HL-60 (cell line): ENCODE results near the gene UBTD2.

Experiments
- DNase-seq, 2 experiments: peaks; one replicate each; pipeline ENCODE4 v3.0.0-alpha.2; 2010 to 2020; ENCODE audit warnings: low read depth in 1 of 2, low spot score in 1 of 2
- H3K27ac ChIP-seq: fragments of 250-450 bp; sonication (Bioruptor Pico); replicated peaks from 2 replicates; pipeline ENCODE4 v1.5.1; 2020; ENCODE audit warnings: mild to moderate bottlenecking, moderate library complexity
- H3K27me3 ChIP-seq: fragments of 250-450 bp; sonication (Bioruptor Pico); 2 replicates; pipeline ENCODE4 v1.5.1; 2021; ENCODE audit warnings: mild to moderate bottlenecking, moderate library complexity; ENCODE audit not compliant: insufficient read depth, poor library complexity, severe bottlenecking
- H3K4me3 ChIP-seq: replicated peaks from 2 replicates; pipeline ENCODE4 v1.5.1; 2011; ENCODE audit warnings: mild to moderate bottlenecking, control low read depth, low read length; ENCODE audit not compliant: insufficient read depth
- CTCF ChIP-seq: IDR thresholded peaks from one replicate; pipeline ENCODE4 v1.5.1; 2011; ENCODE audit warnings: low read length, control low read depth, inconsistent platforms; ENCODE audit not compliant: insufficient read depth
- GABPA ChIP-seq: IDR thresholded peaks from 2 replicates; pipeline ENCODE4 v1.6.1; 2012; ENCODE audit warnings: low read depth
- POLR2AphosphoS5 ChIP-seq: IDR thresholded peaks from 2 replicates; pipeline ENCODE4 v1.6.1; 2012; ENCODE audit warnings: low read depth
- REST ChIP-seq: IDR thresholded peaks from 2 replicates; pipeline ENCODE4 v1.6.1; 2012; ENCODE audit warnings: low read depth; ENCODE audit not compliant: insufficient replicate concordance
- SPI1 ChIP-seq: IDR thresholded peaks from 2 replicates; pipeline ENCODE4 v1.6.1; 2012; ENCODE audit warnings: low read depth, mild to moderate bottlenecking, borderline replicate concordance

Gene UBTD2

GRCh38 chr5:172169216-172169615 is 114.3 kb downstream of the UBTD2 start:
- no peaks in the 10 kb centered on the region for H3K27me3 ChIP-seq
- no peak for DNase-seq
- no peak overlapping the region for H3K4me3 ChIP-seq
- no peak overlapping the region for H3K27ac ChIP-seq
- no peak for TF ChIP-seq CTCF
- no peak for TF ChIP-seq POLR2AphosphoS5

- Histone ChIP-seq H3K4me3 (no peak overlapping the region), H3K27me3 (no peaks in the 10 kb centered on the region), H3K27ac (no peak overlapping the region)
- DNase-seq: no peak
- no peak for TF ChIP-seq GABPA
- TF ChIP-seq POLR2AphosphoS5: no peak
- TF ChIP-seq REST: no peak
- TF ChIP-seq CTCF: no peak
- TF ChIP-seq SPI1: no peak
Measured at GRCh38 chr5:172168311-172168710, 115.3 kb downstream of the UBTD2 start.

- no peak overlapping the region for H3K27ac ChIP-seq
- no peaks in the 10 kb centered on the region for H3K27me3 ChIP-seq
- no peak overlapping the region for H3K4me3 ChIP-seq
- DNase-seq: no peak
- TF ChIP-seq GABPA: no peak
- no peak for TF ChIP-seq CTCF
- no peak for TF ChIP-seq POLR2AphosphoS5
- TF ChIP-seq SPI1: no peak
- TF ChIP-seq REST: no peak
Measured at GRCh38 chr5:172167895-172168294, 115.7 kb downstream of the UBTD2 start.

- DNase-seq: no peak
- TF ChIP-seq SPI1 (no peak), GABPA (no peak), POLR2AphosphoS5 (no peak), REST (no peak), CTCF (no peak)
- Histone ChIP-seq H3K27me3 (no peaks in the 10 kb centered on the region), H3K27ac (no peak overlapping the region), H3K4me3 (no peak overlapping the region)
Measured at GRCh38 chr5:172166030-172166826, 117.3 kb downstream of the UBTD2 start.
